ENCODE data around the gene CBX1.

DNA sequence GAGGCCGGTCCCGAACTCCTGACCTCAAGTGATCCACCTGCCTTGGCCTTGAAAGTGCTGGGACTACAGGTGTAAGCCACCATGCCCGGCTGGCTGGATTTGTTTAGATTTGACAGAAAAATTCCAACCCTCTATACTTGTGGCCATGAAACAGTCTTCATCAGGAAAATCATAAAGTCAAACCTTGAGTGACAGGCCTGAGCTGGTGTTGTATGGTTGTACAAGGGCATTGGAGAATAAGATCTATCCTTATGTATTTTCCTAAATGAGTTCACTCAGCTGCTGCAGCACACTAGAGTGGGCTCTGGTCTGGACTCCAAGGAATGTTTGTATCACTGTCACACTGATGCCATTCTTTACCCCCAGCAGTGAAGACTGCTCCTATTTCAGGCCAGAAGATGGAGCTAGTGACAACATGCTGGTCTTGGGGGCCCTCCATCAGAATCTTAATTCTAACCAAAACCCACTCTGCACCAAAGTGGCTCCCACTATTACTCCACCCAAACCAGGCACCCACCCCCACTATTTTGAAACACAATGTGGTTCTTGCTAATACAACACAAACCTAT lies 33.7 kb upstream of the CBX1 start:
- TF ChIP-seq CTCF (IDR thresholded peaks at IDR 0.05; ENCODE audit: insufficient read depth, low read depth, low read length) (peak; percentile 10), EZH2 (IDR thresholded peaks at IDR 0.05; ENCODE audit: insufficient read depth, low read length) (no peak)
